Neuronal stem cell (in vitro differentiated cells): ENCODE measurements around the gene HMGCLL1.

ENCODE experiments used
- DNase-seq: peaks from one replicate; pipeline ENCODE4 v3.0.0-alpha.2; 2013; ENCODE audit warnings: low spot score
- H2AFZ ChIP-seq: one replicate; pipeline ENCODE4 v1.6.1; 2013; ENCODE audit warnings: mild to moderate bottlenecking, low read length, inconsistent platforms
- H2AK5ac ChIP-seq: 2 replicates; pipeline ENCODE4 v1.6.1; 2013; ENCODE audit warnings: low read depth, mild to moderate bottlenecking, inconsistent platforms, low read length, moderate library complexity, mixed read lengths
- H2BK120ac ChIP-seq: 2 replicates; pipeline ENCODE4 v1.6.1; 2013; ENCODE audit warnings: low read depth, mild to moderate bottlenecking, inconsistent platforms, low read length, moderate library complexity, mixed read lengths
- H2BK12ac ChIP-seq: one replicate; pipeline ENCODE4 v1.6.1; 2013; ENCODE audit warnings: low read length, inconsistent platforms
- H2BK15ac ChIP-seq: 2 replicates; pipeline ENCODE4 v1.6.1; 2013; ENCODE audit warnings: mild to moderate bottlenecking, low read length, inconsistent platforms, mixed read lengths
- H2BK5ac ChIP-seq: one replicate; pipeline ENCODE4 v1.6.1; 2013; ENCODE audit warnings: inconsistent platforms, mild to moderate bottlenecking, low read length, moderate library complexity
- H3K14ac ChIP-seq: one replicate; pipeline ENCODE4 v1.6.1; 2013; ENCODE audit warnings: low read length, inconsistent platforms
- H3K18ac ChIP-seq: 2 replicates; pipeline ENCODE4 v1.6.1; 2013; ENCODE audit warnings: low read length, inconsistent platforms
- H3K23ac ChIP-seq: 2 replicates; pipeline ENCODE4 v1.6.1; 2013; ENCODE audit warnings: low read depth, mild to moderate bottlenecking, mixed read lengths, low read length, inconsistent platforms; ENCODE audit not compliant: poor library complexity
- H3K27ac ChIP-seq: replicated peaks from 3 replicates; pipeline ENCODE4 v1.5.1; 2013; ENCODE audit warnings: low read length, inconsistent platforms
- H3K27me3 ChIP-seq, 3 experiments: 2 replicates each; pipeline ENCODE4 v1.6.1; 2013; ENCODE audit warnings: low read length in 3 of 3, mild to moderate bottlenecking in 2 of 3, inconsistent platforms in 1 of 3, low read depth in 1 of 3, mixed read lengths in 1 of 3, moderate library complexity in 1 of 3; ENCODE audit not compliant: control insufficient read depth in 3 of 3, insufficient read depth in 3 of 3
- H3K36me3 ChIP-seq, 2 donors: replicated peaks in 1 of 2; 2 replicates each; pipeline ENCODE4 v1.6.1; 2013; ENCODE audit warnings: low read length in 2 of 2; ENCODE audit not compliant: control insufficient read depth in 2 of 2, insufficient read depth in 2 of 2
- H3K4ac ChIP-seq: 2 replicates; pipeline ENCODE4 v1.6.1; 2013; ENCODE audit warnings: inconsistent platforms, mild to moderate bottlenecking, low read length, moderate library complexity
- H3K4me1 ChIP-seq, 2 donors: 1 replicate in 1 of 2; 2 replicates in 1 of 2; pipeline ENCODE4 v1.6.1; 2013; ENCODE audit warnings: low read length in 2 of 2, low read depth in 1 of 2; ENCODE audit not compliant: control insufficient read depth in 2 of 2, insufficient read depth in 1 of 2
- H3K4me2 ChIP-seq: one replicate; pipeline ENCODE4 v1.6.1; 2013; ENCODE audit warnings: mild to moderate bottlenecking, low read length, inconsistent platforms; ENCODE audit not compliant: insufficient read depth, poor library complexity, severe bottlenecking
- H3K4me3 ChIP-seq, 2 donors: 2 replicates each; pipeline ENCODE4 v1.5.1; 2013; ENCODE audit warnings: low read length in 2 of 2, mild to moderate bottlenecking in 2 of 2, inconsistent platforms in 1 of 2, moderate library complexity in 1 of 2
- H3K79me1 ChIP-seq: one replicate; pipeline ENCODE4 v1.6.1; 2013; ENCODE audit warnings: low read depth, mild to moderate bottlenecking, inconsistent platforms, low read length, moderate library complexity
- H3K9ac ChIP-seq: one replicate; pipeline ENCODE4 v1.6.1; 2013; ENCODE audit warnings: mild to moderate bottlenecking, low read depth, low read length, inconsistent platforms; ENCODE audit not compliant: poor library complexity
- H3K9me3 ChIP-seq, 2 donors: replicated peaks in 1 of 2; 2 replicates each; pipeline versions ENCODE3 to v1.6.1; 2013; ENCODE audit warnings: low read length in 2 of 2, mild to moderate bottlenecking in 2 of 2, inconsistent platforms in 1 of 2, low read depth in 1 of 2, mixed read lengths in 1 of 2, moderate library complexity in 1 of 2; ENCODE audit not compliant: control insufficient read depth in 2 of 2, insufficient read depth in 1 of 2
- H4K8ac ChIP-seq: one replicate; pipeline ENCODE4 v1.6.1; 2013; ENCODE audit warnings: low read depth, mild to moderate bottlenecking, inconsistent platforms, low read length, moderate library complexity
- H4K91ac ChIP-seq: one replicate; pipeline ENCODE4 v1.6.1; 2013; ENCODE audit warnings: low read length, low read depth, mild to moderate bottlenecking, inconsistent platforms; ENCODE audit not compliant: poor library complexity
- whole genome bisulfite sequencing, 2 donors: extraction: QIAGEN DNeasy Blood & Tissue Kit; methylation state at CpG; one replicate each; pipeline ENCODE4 v1.1.7; 2013; ENCODE audit warnings: missing lambda C conversion rate in 2 of 2, mixed read lengths in 1 of 2; ENCODE audit not compliant: insufficient read length in 2 of 2, insufficient replicate concordance in 1 of 2; ENCODE audit errors: extremely low coverage in 2 of 2; 5-methylcytosine and 5-hydroxymethylcytosine counted together

Gene HMGCLL1

DNA sequence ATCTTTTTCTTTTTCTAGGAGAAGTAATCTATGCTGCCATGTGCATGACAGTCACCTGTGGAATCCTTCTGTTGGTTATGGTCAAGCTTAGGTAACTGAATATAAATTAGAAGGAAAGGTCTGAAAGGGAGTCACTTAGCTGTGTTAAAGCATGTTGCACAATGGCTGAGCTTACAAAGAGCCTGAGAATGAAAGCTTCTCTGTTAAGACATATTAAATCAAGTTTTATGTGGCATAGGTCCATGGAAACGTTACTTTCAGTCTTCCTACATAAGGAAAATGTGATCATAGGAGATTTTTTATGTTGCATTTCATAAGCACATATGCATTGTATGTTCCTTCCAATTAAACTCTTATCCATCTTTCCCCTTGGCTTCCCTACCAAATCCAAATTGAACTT is 179.6 kb downstream of the HMGCLL1 start:
- no peak overlapping the region for H2BK15ac ChIP-seq
- H3K18ac ChIP-seq: no peak overlapping the region
- no peak overlapping the region for H4K91ac ChIP-seq
- no CpG with 5 or more reads among the region's 1 CpG for WGBS, 2 donors
- H2BK5ac ChIP-seq: no peak overlapping the region
- no peak overlapping the region for H2AK5ac ChIP-seq
- H3K36me3 ChIP-seq: no peaks in the 10 kb centered on the region
- H3K27ac ChIP-seq: no peak overlapping the region
- H2AFZ ChIP-seq: no peak overlapping the region
- no peak overlapping the region for H3K4me3 ChIP-seq
- no peak overlapping the region for H4K8ac ChIP-seq
- no peaks in the 10 kb centered on the region for H3K4me1 ChIP-seq
- no peak overlapping the region for H2BK12ac ChIP-seq
- no peaks in the 10 kb centered on the region for H3K9me3 ChIP-seq
- H3K27me3 ChIP-seq: no peaks in the 10 kb centered on the region
- no peak overlapping the region for H3K4me2 ChIP-seq
- no peak overlapping the region for H2BK120ac ChIP-seq
- no peak overlapping the region for H3K4ac ChIP-seq
- no peak overlapping the region for H3K9ac ChIP-seq
- H3K79me1 ChIP-seq: no peaks in the 10 kb centered on the region
- no peak overlapping the region for H3K23ac ChIP-seq
- DNase-seq: no peak
- H3K14ac ChIP-seq: no peak overlapping the region

DNA sequence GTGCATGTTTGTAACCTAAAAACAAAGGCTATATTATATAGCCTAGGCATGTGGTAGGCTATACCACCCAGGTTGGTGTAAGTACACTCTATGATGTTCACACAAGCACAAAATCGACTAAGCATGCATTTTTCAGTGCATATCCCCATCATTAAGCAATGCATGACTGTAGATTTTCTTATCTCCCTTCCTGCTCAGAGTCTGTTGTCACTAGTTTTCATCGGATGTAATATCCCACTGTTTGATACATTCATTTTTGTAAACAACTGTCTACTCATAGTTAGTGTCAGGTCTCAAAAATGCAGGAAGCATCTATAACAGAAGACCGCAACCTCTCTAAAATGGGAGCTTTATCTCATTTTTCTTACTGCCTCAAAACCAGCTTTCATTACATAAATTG is 181.0 kb downstream of the HMGCLL1 start:
- Histone ChIP-seq H3K4ac (no peak overlapping the region), H2BK120ac (no peak overlapping the region), H3K18ac (no peak overlapping the region), H2AK5ac (no peak overlapping the region), H3K4me3 (no peak overlapping the region), H2BK12ac (no peak overlapping the region), H3K9me3 (no peaks in the 10 kb centered on the region), H3K36me3 (no peaks in the 10 kb centered on the region), H3K9ac (no peak overlapping the region), H4K8ac (no peak overlapping the region), H2BK15ac (no peak overlapping the region), H3K27me3 (no peaks in the 10 kb centered on the region), H2AFZ (no peak overlapping the region), H3K79me1 (no peaks in the 10 kb centered on the region), H3K4me2 (no peak overlapping the region), H3K4me1 (no peaks in the 10 kb centered on the region), H3K23ac (no peak overlapping the region), H3K14ac (no peak overlapping the region), H2BK5ac (no peak overlapping the region), H4K91ac (no peak overlapping the region), H3K27ac (no peak overlapping the region)
- no peak for DNase-seq
- no CpG with 5 or more reads among the region's 3 CpGs for WGBS, 2 donors

DNA sequence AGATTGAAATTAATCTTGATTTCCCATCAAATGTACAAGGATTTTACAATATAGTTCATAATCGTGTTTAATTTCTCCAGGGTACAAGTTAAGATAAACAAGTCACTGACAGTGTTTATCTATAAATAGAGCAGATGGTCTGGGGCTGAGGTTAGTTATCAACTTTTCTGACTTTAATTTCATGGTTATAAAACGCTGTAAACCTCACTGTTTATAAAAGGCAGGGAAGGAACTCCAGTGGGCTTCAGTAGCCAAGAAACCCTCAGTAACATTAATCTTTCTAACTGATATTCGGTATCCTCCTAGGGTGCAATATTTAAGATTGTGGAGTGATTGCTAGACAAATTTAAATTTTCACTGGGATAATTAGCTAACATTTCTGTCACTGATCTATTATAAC is 183.1 kb downstream of the HMGCLL1 start:
- H4K91ac ChIP-seq: no peak overlapping the region
- H2BK120ac ChIP-seq: no peak overlapping the region
- H3K18ac ChIP-seq: no peak overlapping the region
- no peaks in the 10 kb centered on the region for H3K4me1 ChIP-seq
- H3K9ac ChIP-seq: no peak overlapping the region
- H3K79me1 ChIP-seq: no peaks in the 10 kb centered on the region
- H2AK5ac ChIP-seq: no peak overlapping the region
- no peak overlapping the region for H3K4me2 ChIP-seq
- no peak overlapping the region for H3K14ac ChIP-seq
- H3K27ac ChIP-seq: no peak overlapping the region
- no peak overlapping the region for H3K23ac ChIP-seq
- DNase-seq: no peak
- no peak overlapping the region for H4K8ac ChIP-seq
- H2AFZ ChIP-seq: no peak overlapping the region
- whole genome bisulfite sequencing, 2 donors: no CpG with 5 or more reads among the region's 3 CpGs
- no peak overlapping the region for H2BK5ac ChIP-seq
- H3K27me3 ChIP-seq: no peaks in the 10 kb centered on the region
- no peak overlapping the region for H2BK12ac ChIP-seq
- H3K36me3 ChIP-seq: no peaks in the 10 kb centered on the region
- no peak overlapping the region for H3K4me3 ChIP-seq
- H3K4ac ChIP-seq: no peak overlapping the region
- no peak overlapping the region for H2BK15ac ChIP-seq
- H3K9me3 ChIP-seq: no peaks in the 10 kb centered on the region

DNA sequence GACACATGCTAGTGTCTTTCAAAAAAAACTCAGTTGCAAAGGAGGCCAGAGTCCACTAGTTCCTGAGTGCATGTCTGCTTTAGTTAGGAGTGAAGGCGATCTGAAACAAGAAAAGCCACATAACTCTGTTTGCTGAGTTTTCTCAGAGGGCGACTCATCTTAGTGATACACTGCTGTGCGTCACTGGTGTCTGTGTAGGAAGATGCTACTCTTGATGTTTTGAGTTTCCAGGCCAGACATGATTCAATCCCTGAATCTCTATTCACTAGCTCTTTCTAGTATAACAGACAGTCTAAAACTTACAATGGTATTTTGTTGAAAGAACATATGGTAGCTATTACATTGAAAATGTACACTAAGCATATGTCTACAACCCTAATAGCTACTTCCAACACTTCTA is 190.8 kb downstream of the HMGCLL1 start:
- H3K79me1 ChIP-seq: no peaks in the 10 kb centered on the region
- H2BK12ac ChIP-seq: no peak overlapping the region
- no peak overlapping the region for H3K23ac ChIP-seq
- no peak for DNase-seq
- H2BK15ac ChIP-seq: no peak overlapping the region
- H3K4me3 ChIP-seq: no peak overlapping the region
- H3K27me3 ChIP-seq: no peaks in the 10 kb centered on the region
- H3K36me3 ChIP-seq: no peaks in the 10 kb centered on the region
- no peak overlapping the region for H4K8ac ChIP-seq
- no peak overlapping the region for H2AK5ac ChIP-seq
- H3K9ac ChIP-seq: no peak overlapping the region
- no peak overlapping the region for H3K4me2 ChIP-seq
- no peak overlapping the region for H4K91ac ChIP-seq
- no peak overlapping the region for H2AFZ ChIP-seq
- WGBS, 2 donors: no CpG with 5 or more reads among the region's 3 CpGs
- H2BK120ac ChIP-seq: no peak overlapping the region
- no peak overlapping the region for H3K27ac ChIP-seq
- H3K4ac ChIP-seq: no peak overlapping the region
- H3K14ac ChIP-seq: no peak overlapping the region
- H2BK5ac ChIP-seq: no peak overlapping the region
- no peaks in the 10 kb centered on the region for H3K4me1 ChIP-seq
- H3K9me3 ChIP-seq: no peaks in the 10 kb centered on the region
- H3K18ac ChIP-seq: no peak overlapping the region
